NT2/D1 (cell line): Measurements from ENCODE around the gene PAX2.

ENCODE experiments used
- SUZ12 ChIP-seq: IDR thresholded peaks from 2 replicates; pipeline ENCODE4 v1.6.1; 2011; ENCODE audit not compliant: insufficient read length, insufficient read depth; ENCODE audit errors: extremely low read depth
- YY1 ChIP-seq: IDR thresholded peaks from 2 replicates; pipeline ENCODE4 v1.6.1; 2011; ENCODE audit not compliant: insufficient read length, insufficient read depth
- ZNF274 ChIP-seq: IDR thresholded peaks from 2 replicates; pipeline ENCODE4 v1.6.1; 2011; ENCODE audit warnings: mild to moderate bottlenecking, low read depth, low read length

DNA sequence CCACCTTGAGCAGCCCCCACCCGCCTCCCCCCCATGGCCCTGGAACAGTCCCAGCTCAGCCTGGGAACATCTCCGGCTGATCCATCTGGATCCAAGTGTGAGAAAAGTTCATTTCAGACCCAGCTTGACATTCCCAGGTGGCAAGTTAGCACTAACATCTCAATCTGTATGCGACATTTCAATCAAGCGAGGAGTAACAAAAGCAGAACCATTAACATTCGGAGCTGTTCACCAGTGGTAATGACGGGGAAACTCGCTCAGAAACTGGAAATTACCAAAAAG is 65.4 kb downstream of the PAX2 start:
- TF ChIP-seq SUZ12: no peak
- no peak for TF ChIP-seq YY1
- TF ChIP-seq ZNF274: no peak
